Adrenal gland (tissue), 12 donors: ENCODE measurements around the gene MDM1. TPM values are rescaled to one million over a fixed set of nuclear protein-coding genes. Genes with fewer than 3 reads are reported as not detected.

Experiments
- DNase-seq, 7 donors: peaks; one replicate each; pipeline ENCODE4 v3.0.0-alpha.2; 2019 to 2020
- H3K27ac ChIP-seq, 5 donors: fragments of 200-600 bp; sonication (generic) in 4 of 5; 1 replicate in 3 of 5; 2 replicates in 2 of 5; pipeline versions ENCODE4 v1.5.1 to v1.8.0; 2016 to 2020; ENCODE audit warnings: mild to moderate bottlenecking in 1 of 5
- H3K27me3 ChIP-seq: fragments of 200-600 bp; 2 replicates; pipeline ENCODE4 v1.8.0; 2021
- H3K36me3 ChIP-seq, 2 donors: fragments of 200-600 bp; replicated peaks in 1 of 2; 1 replicate in 1 of 2; 2 replicates in 1 of 2; pipeline versions ENCODE4 v1.5.1 to v1.8.0; 2018 to 2022
- H3K4me1 ChIP-seq, 2 donors: fragments of 200-600 bp; replicated peaks in 1 of 2; 1 replicate in 1 of 2; 2 replicates in 1 of 2; pipeline versions ENCODE4 v1.5.1 to v1.8.0; 2018 to 2021
- H3K4me3 ChIP-seq, 4 donors: fragments of 200-600 bp; sonication (generic) in 3 of 4; one replicate each; pipeline ENCODE4 v1.5.1; 2016 to 2018
- H3K9me3 ChIP-seq, 3 donors: fragments of 200-600 bp; sonication (generic) in 1 of 3; replicated peaks in 1 of 3; 1 replicate in 2 of 3; 2 replicates in 1 of 3; pipeline versions ENCODE4 v1.5.1 to v1.8.0; 2016 to 2021
- POLR2A ChIP-seq, 2 donors: fragments of 450-650 bp; IDR thresholded peaks; one replicate each; pipeline ENCODE4 v1.6.1; 2017; ENCODE audit warnings: antibody characterized with exemption in 2 of 2, mild to moderate bottlenecking in 2 of 2, moderate library complexity in 1 of 2
- WGBS, 4 donors: extraction: QIAGEN DNeasy Blood & Tissue Kit in 2 of 4; methylation state at CpG; one replicate each; pipeline versions ENCODE4 v1.1.5 to v1.1.7; 2013 to 2017; 5-methylcytosine and 5-hydroxymethylcytosine counted together
- intact Hi-C, 2 donors: fragments of 100-400 bp; cut with DNase I; formaldehyde crosslinking; loops; one replicate each; pipeline versions ENCODE4 v1.14.1 to v1.15.0; 2022 to 2023
- polyA plus RNA-seq, 3 donors: library from polyadenylated mRNA; stranded (reverse); fragments of 200-250 nt in 2 of 3; fragments of 350-450 nt in 1 of 3; fragmentation: Illumina TruSeq in 1 of 3; extraction: RNeasy Lipid Tissue Mini Kit (QIAGEN cat#74804) in 1 of 3; gene quantifications; one replicate each; pipeline ENCODE4 v1.2.3, GENCODE V29; 2013 to 2014
- total RNA-seq, 9 donors: library from RNA; depleted of rRNA in 4 of 9; stranded (reverse); fragments of >200 nt in 4 of 9; fragments of 120-200 nt in 1 of 9; fragmentation: NEBNext Ultra II Directional in 1 of 9; extraction: Animal tissue kit (Norgen Biotek cat#: 25700) in 1 of 9; gene quantifications; one replicate each; pipeline versions ENCODE4 v1.1.0 to v1.2.4, GENCODE V29; 2013 to 2023
- TF ChIP-seq, protein P1 (sequence below), 6 experiments: fragments of 450-650 bp in 4 of 6; fragments of 200-600 bp in 2 of 6; sonication (generic) in 1 of 6; IDR thresholded peaks; 1 replicate in 5 of 6; 2 replicates in 1 of 6; pipeline versions ENCODE4 v1.5.1 to v1.8.0; 2016 to 2021; ENCODE audit warnings: antibody characterized with exemption in 6 of 6, mild to moderate bottlenecking in 2 of 6, moderate library complexity in 1 of 6
- donor health status: healthy with polysubstance abuse.
- donor health status: Bipolar disorder and iron deficiency.
- donor health status: DM: yes; HTN: yes; CAD: no.
- donor health status: DM: no; HTN: no; CAD: no.
- donor health status: DM: no; HTN: no; CAD: no.
- donor health status: DM: yes; HTN: yes; CAD: no.

MDM1 gene
- total and polyA plus RNA-seq, 12 donors: 6.5 to 19.4 (median 10.5) TPM

DNA sequence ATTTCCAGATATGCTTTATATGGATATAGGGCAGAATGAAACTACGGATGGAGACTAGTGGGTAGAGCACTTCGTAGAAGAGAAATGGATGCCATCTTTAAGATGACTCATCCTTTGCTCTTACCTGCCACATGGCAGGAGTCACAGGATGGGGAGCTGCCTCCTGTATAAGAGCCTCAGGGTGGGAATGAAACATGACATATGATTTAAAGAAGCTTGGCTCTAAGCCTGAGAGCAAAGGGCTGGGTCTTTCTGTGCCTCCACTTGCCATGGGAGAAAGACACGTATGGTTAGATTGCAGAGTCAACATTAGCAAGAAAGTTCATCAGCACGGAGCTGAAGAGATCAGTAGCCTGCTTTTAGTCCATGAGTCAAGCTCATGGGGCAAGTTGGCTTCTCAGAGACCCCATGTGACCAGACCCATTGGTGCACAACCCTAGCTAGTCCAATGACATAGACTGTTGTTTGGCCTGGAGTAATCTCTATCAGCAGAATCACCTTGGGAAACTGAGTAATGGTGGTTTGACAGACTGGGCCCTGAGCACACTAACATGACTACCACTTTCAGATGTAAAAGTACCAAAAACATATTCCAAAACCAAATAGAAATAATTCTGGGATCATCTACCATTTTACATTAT is 40.6 kb downstream of the MDM1 start:
- no peaks in the 10 kb centered on the region for H3K9me3 ChIP-seq
- H3K4me1 ChIP-seq: peaks cover 0 to 5% of the 10 kb centered on the region in 2 donors
- no peak overlapping the region for H3K27ac ChIP-seq
- no peak for TF ChIP-seq POLR2A (IDR thresholded peaks at IDR 0.05)
- TF ChIP-seq, protein P1, sequence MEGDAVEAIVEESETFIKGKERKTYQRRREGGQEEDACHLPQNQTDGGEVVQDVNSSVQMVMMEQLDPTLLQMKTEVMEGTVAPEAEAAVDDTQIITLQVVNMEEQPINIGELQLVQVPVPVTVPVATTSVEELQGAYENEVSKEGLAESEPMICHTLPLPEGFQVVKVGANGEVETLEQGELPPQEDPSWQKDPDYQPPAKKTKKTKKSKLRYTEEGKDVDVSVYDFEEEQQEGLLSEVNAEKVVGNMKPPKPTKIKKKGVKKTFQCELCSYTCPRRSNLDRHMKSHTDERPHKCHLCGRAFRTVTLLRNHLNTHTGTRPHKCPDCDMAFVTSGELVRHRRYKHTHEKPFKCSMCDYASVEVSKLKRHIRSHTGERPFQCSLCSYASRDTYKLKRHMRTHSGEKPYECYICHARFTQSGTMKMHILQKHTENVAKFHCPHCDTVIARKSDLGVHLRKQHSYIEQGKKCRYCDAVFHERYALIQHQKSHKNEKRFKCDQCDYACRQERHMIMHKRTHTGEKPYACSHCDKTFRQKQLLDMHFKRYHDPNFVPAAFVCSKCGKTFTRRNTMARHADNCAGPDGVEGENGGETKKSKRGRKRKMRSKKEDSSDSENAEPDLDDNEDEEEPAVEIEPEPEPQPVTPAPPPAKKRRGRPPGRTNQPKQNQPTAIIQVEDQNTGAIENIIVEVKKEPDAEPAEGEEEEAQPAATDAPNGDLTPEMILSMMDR (IDR thresholded peaks at IDR 0.05): no peak
- WGBS, 4 donors: 93 to 97% (median 95%) methylated on average over 4 of the region's 4 CpGs
- DNase-seq: no peak
- no peak overlapping the region for H3K4me3 ChIP-seq
- intact Hi-C loops: no loop called here
- H3K27me3 ChIP-seq: no peaks in the 10 kb centered on the region
- H3K36me3 ChIP-seq: no peaks in the 10 kb centered on the region

DNA sequence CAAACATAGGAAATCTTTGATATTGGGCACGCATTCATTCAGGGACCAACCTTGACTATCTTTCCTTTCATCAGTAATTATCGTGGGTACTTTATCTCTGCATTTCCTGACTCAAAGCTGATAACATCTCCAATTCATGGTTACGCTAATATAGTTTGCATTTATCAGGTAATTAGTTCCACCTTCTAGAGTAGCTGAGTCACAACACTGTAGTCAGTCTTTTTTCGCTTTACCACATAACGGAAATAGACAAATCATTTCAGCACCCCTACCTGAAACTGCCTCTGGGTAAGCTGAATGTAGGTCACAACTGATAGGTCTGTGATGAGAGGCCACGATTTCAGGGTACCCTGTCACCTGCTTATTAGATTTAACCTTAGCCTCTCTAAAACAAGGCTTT is 42.0 kb downstream of the MDM1 start:
- 44 to 50% (median 46%) methylated on average over 6 of the region's 6 CpGs for whole genome bisulfite sequencing, 4 donors
- DNase-seq: no peak
- Histone ChIP-seq H3K9me3 (no peaks in the 10 kb centered on the region), H3K27me3 (no peaks in the 10 kb centered on the region), H3K27ac (no peak overlapping the region), H3K4me1 (peaks cover 0 to 5% of the 10 kb centered on the region in 2 donors), H3K36me3 (no peaks in the 10 kb centered on the region), H3K4me3 (no peak overlapping the region)
- TF ChIP-seq, protein P1 (IDR thresholded peaks at IDR 0.05): no peak
- TF ChIP-seq POLR2A (IDR thresholded peaks at IDR 0.05): no peak
- intact Hi-C loops: no loop called here

DNA sequence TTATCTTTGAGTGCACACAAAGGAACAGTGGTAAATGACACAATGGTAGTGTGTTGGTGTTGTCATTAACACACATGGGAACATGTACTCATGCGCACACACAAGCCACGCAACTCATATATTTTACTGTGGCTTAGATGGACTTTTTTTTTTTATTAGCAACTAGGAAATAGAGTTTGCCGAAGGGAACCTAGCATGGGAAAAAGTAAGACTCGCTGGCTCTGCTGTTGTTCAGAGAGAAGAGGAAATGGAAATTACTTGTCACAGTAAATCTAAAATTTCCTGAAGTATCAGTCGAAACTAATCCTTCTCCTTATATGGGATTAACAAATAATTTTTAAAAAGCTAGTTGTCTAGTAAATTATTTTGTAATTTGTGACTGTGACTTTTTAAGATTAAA is 45.1 kb downstream of the MDM1 start:
- TF ChIP-seq, protein P1 (IDR thresholded peaks at IDR 0.05): no peak
- no peak for TF ChIP-seq POLR2A (IDR thresholded peaks at IDR 0.05)
- peaks cover 0 to 5% of the 10 kb centered on the region in 2 donors for H3K4me1 ChIP-seq
- H3K9me3 ChIP-seq: no peaks in the 10 kb centered on the region
- H3K27ac ChIP-seq: no peak overlapping the region
- DNase-seq: no peak
- no peak overlapping the region for H3K4me3 ChIP-seq
- H3K36me3 ChIP-seq: no peaks in the 10 kb centered on the region
- 67 to 72% (median 67%) methylated on average over 5 of the region's 5 CpGs for WGBS, 4 donors
- no peaks in the 10 kb centered on the region for H3K27me3 ChIP-seq
- intact Hi-C loops: no loop called here

DNA sequence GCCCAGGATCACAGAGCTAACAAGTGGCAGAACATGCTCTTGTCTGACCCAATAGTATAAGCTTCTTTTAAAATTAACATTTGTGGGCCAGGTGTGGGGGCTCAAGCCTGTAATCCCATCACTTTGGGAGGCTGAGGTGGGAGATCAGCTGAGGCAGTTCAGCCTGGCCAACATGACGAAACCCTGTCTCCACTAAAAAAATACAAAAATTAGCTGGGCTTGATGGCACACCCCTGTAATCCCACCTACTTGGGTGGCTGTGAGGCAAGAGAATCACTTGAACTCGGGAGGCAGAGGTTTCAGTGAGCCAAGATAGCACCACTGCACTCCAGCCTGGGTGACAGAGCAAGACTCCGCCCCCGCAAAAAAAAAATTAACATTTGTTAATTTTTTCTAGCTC is 45.8 kb downstream of the MDM1 start:
- 89 to 92% (median 90%) methylated on average over 4 of the region's 4 CpGs for WGBS, 4 donors
- TF ChIP-seq, protein P1 (IDR thresholded peaks at IDR 0.05): no peak
- DNase-seq: no peak
- no peak overlapping the region for H3K27ac ChIP-seq
- H3K27me3 ChIP-seq: no peaks in the 10 kb centered on the region
- intact Hi-C loops: no loop called here
- peaks cover 0 to 5% of the 10 kb centered on the region in 2 donors for H3K4me1 ChIP-seq
- H3K9me3 ChIP-seq: no peaks in the 10 kb centered on the region
- H3K36me3 ChIP-seq: no peaks in the 10 kb centered on the region
- H3K4me3 ChIP-seq: no peak overlapping the region
